ENCODE measurements around the gene HYCC1. TPM values are rescaled to one million over a fixed set of nuclear protein-coding genes. Genes with fewer than 3 reads are reported as not detected.
A peak's percentile ranks its signal among the peaks of the same experiment; 100 is the strongest.

Gene HYCC1
- polyA plus RNA-seq, 1 experiment = 39.3 TPM

- no peaks in the 10 kb centered on the region for H3K36me3 ChIP-seq (ENCODE audit: control insufficient read depth, insufficient read depth, low read length)
- H3K27me3 ChIP-seq (ENCODE audit: control insufficient read depth, insufficient read depth, low read length) = no peaks in the 10 kb centered on the region
- H3K4me3 ChIP-seq (ENCODE audit: low read depth, low read length) = no peak overlapping the region
- DNase-seq (ENCODE audit: low read depth) = no peak
- POLR2A ChIA-PET = no interaction called here
- TF ChIP-seq CTCF (IDR thresholded peaks at IDR 0.05; ENCODE audit: insufficient read depth, low read depth, low read length) = no peak
- CTCF ChIA-PET = no interaction called here
Observed at GRCh38 chr7:22990588-22990949, 23.4 kb downstream of the HYCC1 start.

- ChIA-PET CTCF (interaction anchor here (0.6 to 1.1 kb wide), 2 partner anchors 65 to 129 kb away, joined by 3 read pairs; no protein-coding TSS in a partner anchor), POLR2A (interaction anchor here (0.7 kb wide), 1 partner anchor 442 kb away, joined by 3 read pairs; no protein-coding TSS in a partner anchor)
- no peak for DNase-seq (ENCODE audit: low read depth)
- TF ChIP-seq CTCF (IDR thresholded peaks at IDR 0.05; ENCODE audit: insufficient read depth, low read depth, low read length) = no peak
- Histone ChIP-seq H3K36me3 (ENCODE audit: control insufficient read depth, insufficient read depth, low read length) (no peaks in the 10 kb centered on the region), H3K27me3 (ENCODE audit: control insufficient read depth, insufficient read depth, low read length) (no peaks in the 10 kb centered on the region), H3K4me3 (ENCODE audit: low read depth, low read length) (no peak overlapping the region)
Observed at GRCh38 chr7:22989643-22990587, 24.0 kb downstream of the HYCC1 start.

DNA sequence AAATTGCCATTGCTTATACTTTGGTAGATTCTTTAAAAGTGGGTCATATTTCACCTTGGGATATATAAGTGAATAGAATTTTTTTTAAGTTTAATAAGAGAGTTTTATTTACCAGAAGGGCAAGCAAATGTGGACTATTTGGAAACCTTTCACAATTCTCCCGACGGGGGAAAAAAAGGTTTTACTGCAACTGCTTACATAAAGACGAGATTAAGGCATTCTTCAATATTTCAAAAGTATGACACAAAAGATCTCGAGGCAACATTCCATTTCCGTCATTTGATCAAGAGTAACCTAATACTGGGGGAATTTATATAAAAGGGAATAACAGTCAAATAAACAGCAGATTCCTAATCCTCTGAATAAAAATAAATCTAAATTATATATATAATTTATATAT, 28.5 kb downstream of the HYCC1 start:
- Histone ChIP-seq H3K36me3 (ENCODE audit: control insufficient read depth, insufficient read depth, low read length) (peaks cover 1% of the 10 kb centered on the region; the same call in 1 of the 2 replicates), H3K27me3 (ENCODE audit: control insufficient read depth, insufficient read depth, low read length) (no peaks in the 10 kb centered on the region), H3K4me3 (ENCODE audit: low read depth, low read length) (no peak overlapping the region)
- no peak for DNase-seq (ENCODE audit: low read depth)
- ChIA-PET CTCF (interaction anchor here (1.0 kb wide), 1 partner anchor 125 kb away, joined by 3 read pairs; no protein-coding TSS in a partner anchor), POLR2A (no interaction called here)
- no peak for TF ChIP-seq CTCF (IDR thresholded peaks at IDR 0.05; ENCODE audit: insufficient read depth, low read depth, low read length)

DNA sequence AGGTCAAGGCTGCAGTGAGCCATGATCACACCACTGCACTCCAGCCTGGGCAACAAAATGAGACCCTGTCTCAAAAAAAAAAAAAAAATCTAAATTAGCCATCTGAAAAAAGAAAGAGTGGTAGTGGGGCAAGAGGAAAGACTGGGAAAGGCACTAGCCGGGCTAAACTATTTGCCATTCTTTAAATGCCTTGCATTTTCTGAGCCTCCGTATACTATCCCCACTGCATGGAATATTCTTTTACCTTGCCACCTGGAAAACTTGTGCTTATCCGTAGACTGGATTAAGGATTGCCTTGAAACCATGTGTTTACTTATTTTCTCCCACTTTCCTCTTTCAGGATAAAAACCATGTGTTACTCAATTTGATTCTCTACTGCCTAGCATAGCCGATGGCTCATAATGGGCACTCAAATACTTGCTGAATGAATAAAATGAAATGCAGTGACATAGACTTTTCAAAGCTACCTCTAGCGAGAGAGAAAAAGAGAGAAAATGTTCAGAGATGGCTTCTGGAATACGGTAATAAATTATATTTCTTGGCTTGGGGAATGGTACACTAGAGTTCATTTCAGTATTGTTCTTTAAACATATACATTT, 30.6 kb downstream of the HYCC1 start:
- Histone ChIP-seq H3K27me3 (ENCODE audit: control insufficient read depth, insufficient read depth, low read length) (no peaks in the 10 kb centered on the region), H3K36me3 (ENCODE audit: control insufficient read depth, insufficient read depth, low read length) (peaks cover 1% of the 10 kb centered on the region; the same call in 1 of the 2 replicates), H3K4me3 (ENCODE audit: low read depth, low read length) (no peak overlapping the region)
- DNase-seq (ENCODE audit: low read depth) = no peak
- TF ChIP-seq CTCF (IDR thresholded peaks at IDR 0.05; ENCODE audit: insufficient read depth, low read depth, low read length) = no peak
- ChIA-PET POLR2A (no interaction called here), CTCF (interaction anchor here (1.1 kb wide), 1 partner anchor 10 kb away, joined by 3 read pairs; no protein-coding TSS in a partner anchor)

- H3K36me3 ChIP-seq (ENCODE audit: control insufficient read depth, insufficient read depth, low read length) = peaks cover 1% of the 10 kb centered on the region; the same call in 1 of the 2 replicates
- ChIA-PET POLR2A (interaction anchor here (0.6 kb wide), 1 partner anchor 115 kb away, joined by 8 read pairs; no protein-coding TSS in a partner anchor), CTCF (interaction anchor here (1.0 kb wide), 1 partner anchor 179 kb away, joined by 3 read pairs; no protein-coding TSS in a partner anchor)
- no peak for TF ChIP-seq CTCF (IDR thresholded peaks at IDR 0.05; ENCODE audit: insufficient read depth, low read depth, low read length)
- H3K27me3 ChIP-seq (ENCODE audit: control insufficient read depth, insufficient read depth, low read length) = no peaks in the 10 kb centered on the region
- peak; percentile 71 for DNase-seq (ENCODE audit: low read depth)
- H3K4me3 ChIP-seq (ENCODE audit: low read depth, low read length) = no peak overlapping the region
Observed at GRCh38 chr7:22980422-22980821, 33.5 kb downstream of the HYCC1 start.

All from BJ (cell line).